Liver (tissue), 9 donors: ENCODE data around the gene WEE1. TPM values are rescaled to one million over a fixed set of nuclear protein-coding genes. Genes with fewer than 3 reads are reported as not detected.
A peak's percentile ranks its signal among the peaks of the same experiment; 100 is the strongest.

Source experiments
- DNase-seq: peaks from one replicate; pipeline ENCODE4 v3.0.0-alpha.2; 2017; ENCODE audit warnings: low spot score
- H3K27ac ChIP-seq, 2 donors: one replicate each; pipeline ENCODE4 v1.7.0; 2013; ENCODE audit warnings: inconsistent platforms in 2 of 2, low read length in 2 of 2, control low read depth in 1 of 2, low read depth in 1 of 2, mild to moderate bottlenecking in 1 of 2
- H3K27me3 ChIP-seq, 4 donors: one replicate each; pipeline versions ENCODE4 v1.6.1 to v1.7.0; 2013; ENCODE audit warnings: low read length in 3 of 4, inconsistent platforms in 1 of 4, mild to moderate bottlenecking in 1 of 4, moderate library complexity in 1 of 4; ENCODE audit not compliant: control insufficient read depth in 4 of 4, insufficient read depth in 4 of 4
- H3K36me3 ChIP-seq, 4 donors: one replicate each; pipeline versions ENCODE4 v1.6.1 to v1.7.0; 2013; ENCODE audit warnings: low read length in 3 of 4, mild to moderate bottlenecking in 3 of 4, low read depth in 1 of 4, moderate library complexity in 1 of 4; ENCODE audit not compliant: control insufficient read depth in 4 of 4, insufficient read depth in 3 of 4
- H3K4me1 ChIP-seq, 4 donors: one replicate each; pipeline versions ENCODE4 v1.6.1 to v1.7.0; 2013; ENCODE audit warnings: low read length in 3 of 4, mild to moderate bottlenecking in 3 of 4, moderate library complexity in 1 of 4; ENCODE audit not compliant: control insufficient read depth in 4 of 4, insufficient read depth in 4 of 4
- H3K4me3 ChIP-seq, 3 donors: one replicate each; pipeline versions ENCODE4 v1.6.1 to v1.7.0; 2013; ENCODE audit warnings: low read length in 3 of 3, control low read depth in 1 of 3, low read depth in 1 of 3, mild to moderate bottlenecking in 1 of 3
- H3K9ac ChIP-seq, 2 donors: one replicate each; pipeline ENCODE4 v1.7.0; 2013; ENCODE audit warnings: low read length in 2 of 2, mild to moderate bottlenecking in 2 of 2, moderate library complexity in 2 of 2, control low read depth in 1 of 2, low read depth in 1 of 2
- H3K9me3 ChIP-seq, 4 donors: one replicate each; pipeline versions ENCODE4 v1.6.1 to v1.7.0; 2013; ENCODE audit warnings: low read length in 3 of 4; ENCODE audit not compliant: control insufficient read depth in 4 of 4
- EGR1 ChIP-seq, 2 donors: IDR thresholded peaks; 2 replicates each; pipeline ENCODE4 v1.6.1; 2016 to 2018; ENCODE audit warnings: antibody characterized with exemption in 2 of 2, low read depth in 2 of 2
- FOXA1 ChIP-seq: IDR thresholded peaks from 2 replicates; pipeline ENCODE4 v1.6.1; 2016; ENCODE audit warnings: antibody characterized with exemption
- FOXA2 ChIP-seq: IDR thresholded peaks from 2 replicates; pipeline ENCODE4 v1.6.1; 2016; ENCODE audit warnings: antibody characterized with exemption
- GABPA ChIP-seq, 2 donors: IDR thresholded peaks in 1 of 2; conservative IDR thresholded peaks in 1 of 2; 2 replicates each; pipeline ENCODE4 v1.6.1; 2016; ENCODE audit warnings: antibody characterized with exemption in 2 of 2, mild to moderate bottlenecking in 1 of 2, moderate library complexity in 1 of 2
- HNF4A ChIP-seq, 2 donors: conservative IDR thresholded peaks; 2 replicates each; pipeline ENCODE4 v1.6.1; 2016; ENCODE audit warnings: antibody characterized with exemption in 2 of 2, mild to moderate bottlenecking in 2 of 2
- HNF4G ChIP-seq: IDR thresholded peaks from 2 replicates; pipeline ENCODE4 v1.6.1; 2016; ENCODE audit warnings: antibody characterized with exemption
- JUND ChIP-seq, 2 donors: IDR thresholded peaks; 2 replicates each; pipeline ENCODE4 v1.6.1; 2016; ENCODE audit warnings: antibody characterized with exemption in 2 of 2
- NR2F2 ChIP-seq: IDR thresholded peaks from 2 replicates; pipeline ENCODE4 v1.6.1; 2016; ENCODE audit warnings: antibody characterized with exemption
- RAD21 ChIP-seq, 2 donors: IDR thresholded peaks; 2 replicates each; pipeline ENCODE4 v1.6.1; 2016; ENCODE audit warnings: antibody characterized with exemption in 2 of 2, mild to moderate bottlenecking in 2 of 2
- RXRA ChIP-seq, 2 donors: IDR thresholded peaks; 2 replicates each; pipeline ENCODE4 v1.6.1; 2017 to 2018; ENCODE audit warnings: antibody characterized with exemption in 2 of 2, mild to moderate bottlenecking in 1 of 2
- SP1 ChIP-seq: IDR thresholded peaks from 2 replicates; pipeline ENCODE4 v1.6.1; 2018; ENCODE audit warnings: antibody characterized with exemption, mild to moderate bottlenecking
- TAF1 ChIP-seq: conservative IDR thresholded peaks from 2 replicates; pipeline ENCODE4 v1.6.1; 2016; ENCODE audit warnings: antibody characterized with exemption, mild to moderate bottlenecking
- YY1 ChIP-seq: IDR thresholded peaks from 2 replicates; pipeline ENCODE4 v1.6.1; 2016; ENCODE audit warnings: antibody characterized with exemption, mild to moderate bottlenecking
- WGBS: extraction: QIAGEN DNeasy Blood & Tissue Kit; methylation state at CpG from one replicate; pipeline ENCODE4 v1.1.7; 2013; 5-methylcytosine and 5-hydroxymethylcytosine counted together
- polyA plus RNA-seq, 2 donors: library from polyadenylated mRNA; stranded (reverse) in 1 of 2; unstranded in 1 of 2; fragments of 200-250 nt in 1 of 2; fragments of >200 nt in 1 of 2; fragmentation: Nextera tagmentation in 1 of 2; extraction: Ambion mirVana in 1 of 2; gene quantifications; one replicate each; pipeline versions ENCODE4 v1.2.1 to v1.2.3, GENCODE V29; 2013 to 2015
- total RNA-seq, 2 donors: library from RNA; depleted of rRNA; stranded (reverse); fragments of >200 nt; gene quantifications; one replicate each; pipeline ENCODE4 v1.2.3, GENCODE V29; 2014
- TF ChIP-seq, protein P1 (sequence below): fragments of 150-350 bp; IDR thresholded peaks from 2 replicates; pipeline ENCODE4 v1.5.1; 2017; ENCODE audit warnings: improper control_type of control experiment, low read depth, low read length; ENCODE audit not compliant: missing input control
- TF ChIP-seq, protein P2 (sequence below): IDR thresholded peaks from 2 replicates; pipeline ENCODE4 v1.6.1; 2016; ENCODE audit warnings: antibody characterized with exemption
- TF ChIP-seq, protein P3 (sequence below): IDR thresholded peaks from 2 replicates; pipeline ENCODE4 v1.6.1; 2016; ENCODE audit warnings: antibody characterized with exemption
- TF ChIP-seq, protein P4 (sequence below): IDR thresholded peaks from 2 replicates; pipeline ENCODE4 v1.6.1; 2016; ENCODE audit warnings: antibody characterized with exemption
- TF ChIP-seq, protein P5 (sequence below): IDR thresholded peaks from 2 replicates; pipeline ENCODE4 v1.6.1; 2016; ENCODE audit warnings: antibody characterized with exemption, mild to moderate bottlenecking
- donor health status: healthy.
- donor health status: healthy.
- donor health status: healthy.
- donor health status: healthy.
- donor health status: healthy.

The WEE1 gene
- total and polyA plus RNA-seq, 4 donors = 3.5 to 39.6 (median 7.1) TPM

DNA sequence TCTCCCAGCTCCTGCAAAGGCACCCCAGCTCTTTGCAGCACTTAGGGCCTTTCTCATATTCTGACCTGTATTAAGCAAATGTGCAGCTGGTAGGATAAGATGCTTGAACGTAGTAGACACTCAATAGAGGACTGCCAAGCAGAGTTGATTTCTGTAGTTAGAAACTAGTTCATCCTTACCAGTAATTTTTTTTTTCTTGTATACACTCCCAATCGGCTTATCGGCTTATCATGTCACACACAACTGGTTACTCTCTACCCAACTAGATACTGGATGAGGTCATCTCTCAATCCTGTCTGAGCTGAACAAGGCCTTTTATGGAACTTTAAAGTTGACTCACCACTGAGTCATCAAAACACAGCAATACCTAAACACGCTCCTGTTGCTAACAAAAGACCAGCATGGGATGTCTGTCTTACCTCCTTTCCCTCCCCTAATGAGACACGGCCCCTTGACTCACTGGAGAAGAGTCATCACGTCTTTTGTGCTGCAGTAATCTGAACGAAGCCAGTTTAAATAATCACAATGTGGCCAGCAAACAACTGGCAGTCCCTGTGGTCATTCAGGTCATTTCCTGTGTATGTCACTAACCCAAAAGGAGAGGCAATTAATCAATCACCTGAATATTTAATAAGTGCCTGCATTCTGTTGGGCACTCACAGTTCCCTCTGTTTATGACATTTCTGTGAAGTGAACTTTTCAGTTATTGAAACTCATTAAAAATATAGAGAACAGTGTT is 7.5 kb upstream of the WEE1 start:
- Histone ChIP-seq H3K4me1 (peaks cover 3 to 45% (median 10%) of the 10 kb centered on the region in 4 donors), H3K9me3 (no peaks in the 10 kb centered on the region), H3K4me3 (no peak overlapping the region), H3K36me3 (no peaks in the 10 kb centered on the region), H3K27me3 (no peaks in the 10 kb centered on the region), H3K9ac (peak overlapping the region; percentile 26 to 43), H3K27ac (peak overlapping the region; percentile 91 to 94)
- 11% methylated on average over 7 of the region's 7 CpGs for WGBS
- peak; percentile 6 for TF ChIP-seq NR2F2
- peak; percentile 47 for TF ChIP-seq YY1
- no peak for TF ChIP-seq EGR1 (IDR thresholded peaks at IDR 0.05; ENCODE audit: low read depth in 2 of 2)
- peak; percentile 81 for TF ChIP-seq SP1
- TF ChIP-seq, protein P1, sequence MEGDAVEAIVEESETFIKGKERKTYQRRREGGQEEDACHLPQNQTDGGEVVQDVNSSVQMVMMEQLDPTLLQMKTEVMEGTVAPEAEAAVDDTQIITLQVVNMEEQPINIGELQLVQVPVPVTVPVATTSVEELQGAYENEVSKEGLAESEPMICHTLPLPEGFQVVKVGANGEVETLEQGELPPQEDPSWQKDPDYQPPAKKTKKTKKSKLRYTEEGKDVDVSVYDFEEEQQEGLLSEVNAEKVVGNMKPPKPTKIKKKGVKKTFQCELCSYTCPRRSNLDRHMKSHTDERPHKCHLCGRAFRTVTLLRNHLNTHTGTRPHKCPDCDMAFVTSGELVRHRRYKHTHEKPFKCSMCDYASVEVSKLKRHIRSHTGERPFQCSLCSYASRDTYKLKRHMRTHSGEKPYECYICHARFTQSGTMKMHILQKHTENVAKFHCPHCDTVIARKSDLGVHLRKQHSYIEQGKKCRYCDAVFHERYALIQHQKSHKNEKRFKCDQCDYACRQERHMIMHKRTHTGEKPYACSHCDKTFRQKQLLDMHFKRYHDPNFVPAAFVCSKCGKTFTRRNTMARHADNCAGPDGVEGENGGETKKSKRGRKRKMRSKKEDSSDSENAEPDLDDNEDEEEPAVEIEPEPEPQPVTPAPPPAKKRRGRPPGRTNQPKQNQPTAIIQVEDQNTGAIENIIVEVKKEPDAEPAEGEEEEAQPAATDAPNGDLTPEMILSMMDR = no peak
- TF ChIP-seq, protein P2, sequence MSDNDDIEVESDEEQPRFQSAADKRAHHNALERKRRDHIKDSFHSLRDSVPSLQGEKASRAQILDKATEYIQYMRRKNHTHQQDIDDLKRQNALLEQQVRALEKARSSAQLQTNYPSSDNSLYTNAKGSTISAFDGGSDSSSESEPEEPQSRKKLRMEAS = peak; percentile 24
- peak; percentile 51 to 59 for TF ChIP-seq RXRA (IDR thresholded peaks at IDR 0.05)
- peak; percentile 42 to 54 for TF ChIP-seq HNF4A (conservative IDR thresholded peaks at IDR 0.05)
- peak in 1 of 2 donors; percentile 67 for TF ChIP-seq GABPA (IDR thresholded peaks at IDR 0.05 in 1 of 2, conservative IDR thresholded peaks at IDR 0.05 in 1 of 2)
- TF ChIP-seq, protein P3, sequence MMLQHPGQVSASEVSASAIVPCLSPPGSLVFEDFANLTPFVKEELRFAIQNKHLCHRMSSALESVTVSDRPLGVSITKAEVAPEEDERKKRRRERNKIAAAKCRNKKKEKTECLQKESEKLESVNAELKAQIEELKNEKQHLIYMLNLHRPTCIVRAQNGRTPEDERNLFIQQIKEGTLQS = peak; percentile 90
- peak in 1 of 2 donors; percentile 25 for TF ChIP-seq RAD21 (IDR thresholded peaks at IDR 0.05)
- TF ChIP-seq FOXA2 = no peak
- TF ChIP-seq, protein P4, sequence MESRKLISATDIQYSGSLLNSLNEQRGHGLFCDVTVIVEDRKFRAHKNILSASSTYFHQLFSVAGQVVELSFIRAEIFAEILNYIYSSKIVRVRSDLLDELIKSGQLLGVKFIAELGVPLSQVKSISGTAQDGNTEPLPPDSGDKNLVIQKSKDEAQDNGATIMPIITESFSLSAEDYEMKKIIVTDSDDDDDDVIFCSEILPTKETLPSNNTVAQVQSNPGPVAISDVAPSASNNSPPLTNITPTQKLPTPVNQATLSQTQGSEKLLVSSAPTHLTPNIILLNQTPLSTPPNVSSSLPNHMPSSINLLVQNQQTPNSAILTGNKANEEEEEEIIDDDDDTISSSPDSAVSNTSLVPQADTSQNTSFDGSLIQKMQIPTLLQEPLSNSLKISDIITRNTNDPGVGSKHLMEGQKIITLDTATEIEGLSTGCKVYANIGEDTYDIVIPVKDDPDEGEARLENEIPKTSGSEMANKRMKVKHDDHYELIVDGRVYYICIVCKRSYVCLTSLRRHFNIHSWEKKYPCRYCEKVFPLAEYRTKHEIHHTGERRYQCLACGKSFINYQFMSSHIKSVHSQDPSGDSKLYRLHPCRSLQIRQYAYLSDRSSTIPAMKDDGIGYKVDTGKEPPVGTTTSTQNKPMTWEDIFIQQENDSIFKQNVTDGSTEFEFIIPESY = no peak
- peak; percentile 96 to 99 for TF ChIP-seq JUND (IDR thresholded peaks at IDR 0.05)
- TF ChIP-seq FOXA1 = no peak
- TF ChIP-seq TAF1 = peak; percentile 67
- TF ChIP-seq HNF4G = no peak
- TF ChIP-seq, protein P5, sequence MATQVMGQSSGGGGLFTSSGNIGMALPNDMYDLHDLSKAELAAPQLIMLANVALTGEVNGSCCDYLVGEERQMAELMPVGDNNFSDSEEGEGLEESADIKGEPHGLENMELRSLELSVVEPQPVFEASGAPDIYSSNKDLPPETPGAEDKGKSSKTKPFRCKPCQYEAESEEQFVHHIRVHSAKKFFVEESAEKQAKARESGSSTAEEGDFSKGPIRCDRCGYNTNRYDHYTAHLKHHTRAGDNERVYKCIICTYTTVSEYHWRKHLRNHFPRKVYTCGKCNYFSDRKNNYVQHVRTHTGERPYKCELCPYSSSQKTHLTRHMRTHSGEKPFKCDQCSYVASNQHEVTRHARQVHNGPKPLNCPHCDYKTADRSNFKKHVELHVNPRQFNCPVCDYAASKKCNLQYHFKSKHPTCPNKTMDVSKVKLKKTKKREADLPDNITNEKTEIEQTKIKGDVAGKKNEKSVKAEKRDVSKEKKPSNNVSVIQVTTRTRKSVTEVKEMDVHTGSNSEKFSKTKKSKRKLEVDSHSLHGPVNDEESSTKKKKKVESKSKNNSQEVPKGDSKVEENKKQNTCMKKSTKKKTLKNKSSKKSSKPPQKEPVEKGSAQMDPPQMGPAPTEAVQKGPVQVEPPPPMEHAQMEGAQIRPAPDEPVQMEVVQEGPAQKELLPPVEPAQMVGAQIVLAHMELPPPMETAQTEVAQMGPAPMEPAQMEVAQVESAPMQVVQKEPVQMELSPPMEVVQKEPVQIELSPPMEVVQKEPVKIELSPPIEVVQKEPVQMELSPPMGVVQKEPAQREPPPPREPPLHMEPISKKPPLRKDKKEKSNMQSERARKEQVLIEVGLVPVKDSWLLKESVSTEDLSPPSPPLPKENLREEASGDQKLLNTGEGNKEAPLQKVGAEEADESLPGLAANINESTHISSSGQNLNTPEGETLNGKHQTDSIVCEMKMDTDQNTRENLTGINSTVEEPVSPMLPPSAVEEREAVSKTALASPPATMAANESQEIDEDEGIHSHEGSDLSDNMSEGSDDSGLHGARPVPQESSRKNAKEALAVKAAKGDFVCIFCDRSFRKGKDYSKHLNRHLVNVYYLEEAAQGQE = peak; percentile 71
- no peak for DNase-seq
